Progenitor cell of endocrine pancreas (in vitro differentiated cells): ENCODE measurements around the gene CFDP1. TPM values are rescaled to one million over a fixed set of nuclear protein-coding genes. Genes with fewer than 3 reads are reported as not detected.

ENCODE experiments used
- DNase-seq: peaks from one replicate; pipeline ENCODE4 v3.0.0; 2021; ENCODE audit warnings: low spot score; ENCODE audit not compliant: unreplicated experiment
- H3K27ac Mint-ChIP-seq: 2 replicates; pipeline ENCODE4 v1.8.0; 2021; ENCODE audit warnings: mild to moderate bottlenecking, moderate library complexity, mixed read lengths
- H3K27me3 Mint-ChIP-seq: 2 replicates; pipeline ENCODE4 v1.8.0; 2021; ENCODE audit warnings: mixed read lengths
- H3K36me3 Mint-ChIP-seq: 2 replicates; pipeline ENCODE4 v1.8.0; 2022; ENCODE audit warnings: mixed read lengths; ENCODE audit not compliant: insufficient read depth
- H3K4me1 Mint-ChIP-seq: 2 replicates; pipeline ENCODE4 v1.8.0; 2021; ENCODE audit warnings: low read depth, mixed read lengths
- H3K4me3 Mint-ChIP-seq: 2 replicates; pipeline ENCODE4 v1.8.0; 2021; ENCODE audit warnings: low read depth, mild to moderate bottlenecking, moderate library complexity, mixed read lengths
- H3K9me3 Mint-ChIP-seq: 2 replicates; pipeline ENCODE4 v1.8.0; 2021; ENCODE audit warnings: low read depth, mixed read lengths
- total RNA-seq: library from RNA; stranded (reverse); gene quantifications from 2 replicates; pipeline ENCODE4 v1.2.1, GENCODE V29; 2021
- TF ChIP-seq, protein P1 (sequence below): fragments of 200-600 bp; sonication (generic); IDR thresholded peaks from one replicate; pipeline ENCODE4 v1.5.0; 2021; ENCODE audit warnings: antibody characterized with exemption, mild to moderate bottlenecking; ENCODE audit not compliant: unreplicated experiment

Gene CFDP1
- total RNA-seq, 1 donor from 2014 or later, result 94.6 TPM

DNA sequence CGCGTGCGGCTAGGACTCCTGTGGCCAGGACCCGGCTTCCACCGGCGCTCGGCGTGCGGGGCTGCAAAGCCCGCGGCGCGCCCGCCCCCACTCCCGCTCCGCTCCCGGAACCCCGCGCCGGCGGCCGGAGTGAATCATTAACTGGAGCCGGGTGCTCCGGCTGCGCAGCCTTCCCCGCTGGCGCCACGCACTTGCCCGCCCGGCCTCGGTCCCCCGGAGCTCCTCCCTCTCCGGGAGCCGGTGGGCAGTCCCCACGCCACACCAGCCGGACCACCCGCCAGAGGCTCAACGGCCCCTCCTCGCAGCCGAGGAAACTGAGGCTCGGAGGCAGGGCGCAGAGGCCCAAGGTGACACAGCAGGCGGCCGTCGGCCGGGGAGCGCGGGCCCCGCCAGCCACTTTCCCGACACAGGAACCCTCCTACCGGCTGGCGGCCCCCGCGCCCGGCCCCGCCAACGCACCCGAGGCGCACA, 182.5 kb downstream of the CFDP1 start:
- H3K27ac Mint-ChIP-seq, result peak overlapping the region; percentile 83
- peaks cover 30% of the 10 kb centered on the region for H3K4me1 Mint-ChIP-seq
- peak; percentile 64 for DNase-seq
- no peaks in the 10 kb centered on the region for H3K36me3 Mint-ChIP-seq
- no peaks in the 10 kb centered on the region for H3K9me3 Mint-ChIP-seq
- peak overlapping the region; percentile 82 for H3K4me3 Mint-ChIP-seq
- TF ChIP-seq, protein P1, sequence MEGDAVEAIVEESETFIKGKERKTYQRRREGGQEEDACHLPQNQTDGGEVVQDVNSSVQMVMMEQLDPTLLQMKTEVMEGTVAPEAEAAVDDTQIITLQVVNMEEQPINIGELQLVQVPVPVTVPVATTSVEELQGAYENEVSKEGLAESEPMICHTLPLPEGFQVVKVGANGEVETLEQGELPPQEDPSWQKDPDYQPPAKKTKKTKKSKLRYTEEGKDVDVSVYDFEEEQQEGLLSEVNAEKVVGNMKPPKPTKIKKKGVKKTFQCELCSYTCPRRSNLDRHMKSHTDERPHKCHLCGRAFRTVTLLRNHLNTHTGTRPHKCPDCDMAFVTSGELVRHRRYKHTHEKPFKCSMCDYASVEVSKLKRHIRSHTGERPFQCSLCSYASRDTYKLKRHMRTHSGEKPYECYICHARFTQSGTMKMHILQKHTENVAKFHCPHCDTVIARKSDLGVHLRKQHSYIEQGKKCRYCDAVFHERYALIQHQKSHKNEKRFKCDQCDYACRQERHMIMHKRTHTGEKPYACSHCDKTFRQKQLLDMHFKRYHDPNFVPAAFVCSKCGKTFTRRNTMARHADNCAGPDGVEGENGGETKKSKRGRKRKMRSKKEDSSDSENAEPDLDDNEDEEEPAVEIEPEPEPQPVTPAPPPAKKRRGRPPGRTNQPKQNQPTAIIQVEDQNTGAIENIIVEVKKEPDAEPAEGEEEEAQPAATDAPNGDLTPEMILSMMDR, result no peak
- no peaks in the 10 kb centered on the region for H3K27me3 Mint-ChIP-seq

DNA sequence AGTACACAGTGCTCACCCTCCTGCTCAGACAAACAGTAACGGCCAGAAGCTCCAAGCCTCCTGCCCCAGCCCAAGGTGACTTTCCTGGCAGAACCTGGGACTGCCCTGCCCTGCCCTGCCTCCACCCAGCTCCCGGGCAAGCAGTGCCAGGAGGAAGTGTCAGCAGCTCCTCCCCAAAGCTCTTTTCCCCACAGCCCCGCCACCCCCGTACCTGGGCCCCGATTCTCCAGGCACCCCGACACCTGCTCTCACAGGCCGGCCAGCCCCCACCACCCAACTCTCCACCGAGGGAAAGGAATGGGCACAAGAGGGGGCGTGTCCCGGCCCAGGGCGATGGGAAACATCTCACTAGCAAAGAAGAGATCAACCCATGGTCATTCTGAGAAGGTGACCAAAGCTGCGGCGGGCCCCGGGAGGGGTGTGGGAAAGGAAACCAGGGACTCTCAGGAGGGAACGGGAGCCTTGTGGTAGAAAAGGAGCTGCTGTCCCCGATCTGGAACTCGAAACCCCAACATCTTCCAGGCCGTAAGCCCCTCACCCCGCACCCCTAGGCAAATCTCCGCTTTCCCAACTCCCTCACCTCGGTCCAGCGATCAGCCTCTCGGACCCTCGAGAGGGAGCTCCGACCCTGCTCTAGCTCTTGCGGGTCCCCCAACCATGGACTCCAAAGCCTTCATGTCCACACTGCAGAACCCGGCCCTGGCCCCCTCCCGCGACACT, 183.1 kb downstream of the CFDP1 start:
- peak overlapping the region; percentile 83 for H3K27ac Mint-ChIP-seq
- TF ChIP-seq, protein P1, result no peak
- H3K4me3 Mint-ChIP-seq, result peak overlapping the region; percentile 82
- no peaks in the 10 kb centered on the region for H3K36me3 Mint-ChIP-seq
- H3K27me3 Mint-ChIP-seq, result no peaks in the 10 kb centered on the region
- H3K4me1 Mint-ChIP-seq, result peaks cover 32% of the 10 kb centered on the region
- no peak for DNase-seq
- H3K9me3 Mint-ChIP-seq, result no peaks in the 10 kb centered on the region

DNA sequence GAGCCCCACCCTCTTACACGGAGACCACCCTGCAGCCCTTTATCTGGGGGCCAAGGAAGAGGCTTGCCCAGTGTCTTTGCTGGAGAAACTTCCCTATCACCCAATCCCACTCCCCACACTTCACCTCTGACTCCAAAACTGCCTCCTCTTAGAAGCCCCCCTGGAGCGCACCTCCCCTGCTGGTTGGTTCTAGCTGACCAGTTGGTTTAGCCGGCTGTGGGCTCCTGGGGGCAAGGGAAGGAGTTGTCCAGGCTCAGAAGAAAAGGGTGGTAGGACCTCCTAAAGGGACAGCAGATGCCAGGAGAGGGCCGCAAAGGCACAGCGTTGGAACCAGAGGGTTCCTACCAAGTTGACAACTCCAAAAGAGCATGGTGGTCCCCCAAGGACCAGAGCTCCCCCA, 183.9 kb downstream of the CFDP1 start:
- H3K27me3 Mint-ChIP-seq, result no peaks in the 10 kb centered on the region
- TF ChIP-seq, protein P1, result no peak
- no peak for DNase-seq
- no peaks in the 10 kb centered on the region for H3K9me3 Mint-ChIP-seq
- H3K36me3 Mint-ChIP-seq, result no peaks in the 10 kb centered on the region
- peak overlapping the region; percentile 19 for H3K4me3 Mint-ChIP-seq
- H3K27ac Mint-ChIP-seq, result no peak overlapping the region
- peaks cover 34% of the 10 kb centered on the region for H3K4me1 Mint-ChIP-seq

DNA sequence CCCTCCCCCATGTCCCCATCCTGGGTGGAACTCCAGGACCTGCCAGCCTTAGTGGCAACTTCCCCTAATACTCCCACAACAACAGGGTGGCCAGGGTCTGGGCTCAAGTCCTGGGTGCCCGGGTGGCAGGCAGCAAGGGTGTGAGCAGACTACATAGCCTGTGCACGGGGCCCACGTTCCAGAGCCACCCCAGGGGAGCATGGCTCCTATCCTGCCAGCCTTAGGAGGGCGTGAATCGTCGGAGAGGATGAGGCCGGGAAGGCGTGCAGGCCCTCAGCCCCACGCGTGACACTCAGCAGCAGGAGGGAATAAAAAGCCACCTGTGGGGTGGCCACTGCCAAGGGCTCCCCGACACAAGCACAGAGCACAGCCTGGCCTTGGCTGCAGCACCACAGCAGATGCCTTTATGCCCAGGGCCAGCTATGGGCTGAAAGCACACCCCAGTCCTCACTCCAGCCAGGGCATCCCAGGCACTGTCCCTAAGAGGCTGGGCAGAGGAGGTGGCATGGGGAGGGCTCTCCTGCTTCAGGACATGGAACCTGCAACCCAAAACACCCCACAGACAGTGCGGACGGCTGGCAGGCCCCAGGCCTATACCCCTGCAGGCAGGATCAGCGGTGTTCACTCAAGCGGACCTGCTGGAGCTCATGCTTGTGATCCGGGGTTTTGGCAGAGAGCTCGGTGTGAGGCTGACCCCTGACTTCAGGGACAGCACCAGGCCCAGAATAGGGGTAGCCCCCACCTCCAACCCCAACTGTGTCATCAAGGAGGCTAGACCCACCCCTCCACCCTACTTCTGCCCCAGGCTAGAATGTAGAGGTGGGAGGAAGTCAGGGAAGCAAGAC, 184.5 kb downstream of the CFDP1 start:
- Mint-ChIP-seq H3K9me3 (no peaks in the 10 kb centered on the region), H3K4me3 (peak overlapping the region; percentile 21), H3K27ac (peak overlapping the region; percentile 61), H3K4me1 (peaks cover 38% of the 10 kb centered on the region), H3K27me3 (no peaks in the 10 kb centered on the region), H3K36me3 (no peaks in the 10 kb centered on the region)
- TF ChIP-seq, protein P1, result no peak
- DNase-seq, result no peak

DNA sequence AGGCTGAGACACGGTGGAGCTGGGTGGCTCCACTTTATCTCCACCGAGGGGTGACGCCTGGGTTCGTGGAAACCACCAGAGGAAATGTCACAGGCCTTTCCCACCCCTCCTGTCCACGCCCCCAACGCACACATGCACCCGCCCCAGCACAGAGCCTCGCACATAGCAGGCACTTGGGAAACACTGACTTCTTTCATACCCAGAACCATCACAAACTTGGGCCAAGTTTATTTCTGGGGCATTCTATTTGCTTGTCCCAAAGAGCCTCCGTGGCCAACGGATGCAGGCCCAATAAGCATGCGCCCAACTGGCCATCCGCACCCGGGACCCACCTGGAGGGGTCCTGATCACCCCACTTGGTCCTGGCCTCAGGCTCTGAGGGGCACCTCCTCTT, 185.2 kb downstream of the CFDP1 start:
- Mint-ChIP-seq H3K9me3 (no peaks in the 10 kb centered on the region), H3K4me1 (peaks cover 40% of the 10 kb centered on the region), H3K27ac (peak overlapping the region; percentile 61), H3K36me3 (no peaks in the 10 kb centered on the region), H3K4me3 (no peak overlapping the region), H3K27me3 (no peaks in the 10 kb centered on the region)
- DNase-seq, result no peak
- TF ChIP-seq, protein P1, result no peak
